HepG2 (cell line): ENCODE data around the gene MXD3. TPM values are rescaled to one million over a fixed set of nuclear protein-coding genes. Genes with fewer than 3 reads are reported as not detected.

Source experiments
- ASH2L ChIP-seq: fragments of 300-600, 200-600 bp; sonication (generic); IDR thresholded peaks from 2 replicates; pipeline ENCODE4 v1.7.0; 2017; ENCODE audit warnings: low read depth, mild to moderate bottlenecking, moderate library complexity, mixed read lengths, low read length; ENCODE audit not compliant: insufficient read length
- CHD2 ChIP-seq: IDR thresholded peaks from 2 replicates; pipeline ENCODE4 v1.6.1; 2011; ENCODE audit warnings: low read depth, low read length, improper control_type of control experiment
- EZH2 ChIP-seq: conservative IDR thresholded peaks from 2 replicates; pipeline ENCODE4 v1.6.1; 2012; ENCODE audit warnings: mild to moderate bottlenecking, low read depth, low read length, moderate library complexity
- FOXK1 ChIP-seq: sonication (generic); formaldehyde crosslinking; IDR thresholded peaks from 2 replicates; pipeline ENCODE4 v1.4.0; 2020; ENCODE audit warnings: low read depth, missing genetic modification reagents, borderline replicate concordance
- MAFK ChIP-seq, 2 experiments: IDR thresholded peaks in 1 of 2; conservative IDR thresholded peaks in 1 of 2; 2 replicates each; pipeline ENCODE4 v1.6.1; 2011; ENCODE audit warnings: improper control_type of control experiment in 2 of 2, low read length in 2 of 2
- PHF21A ChIP-seq: sonication (generic); formaldehyde crosslinking; IDR thresholded peaks from 2 replicates; pipeline ENCODE4 v1.5.0; 2020; ENCODE audit warnings: mild to moderate bottlenecking, missing genetic modification reagents
- SIX4 ChIP-seq: sonication (generic); formaldehyde crosslinking; IDR thresholded peaks from 2 replicates; pipeline ENCODE4 v1.4.0; 2020; ENCODE audit warnings: missing genetic modification reagents
- SP1 ChIP-seq, 2 experiments: fragments of 450-650 bp in 1 of 2; sonication (generic) in 1 of 2; formaldehyde crosslinking in 1 of 2; IDR thresholded peaks; 2 replicates each; pipeline versions ENCODE4 v1.4.0 to v1.6.1; 2016 to 2020; ENCODE audit warnings: missing genetic modification reagents in 1 of 2
- SP4 ChIP-seq: sonication (generic); formaldehyde crosslinking; IDR thresholded peaks from 2 replicates; pipeline ENCODE4 v1.8.1; 2023; ENCODE audit warnings: mild to moderate bottlenecking, missing genetic modification reagents
- THAP7 ChIP-seq: sonication (generic); formaldehyde crosslinking; IDR thresholded peaks from 2 replicates; pipeline ENCODE4 v1.8.1; 2023; ENCODE audit warnings: mild to moderate bottlenecking, missing genetic modification reagents
- TOPORS ChIP-seq: sonication (generic); formaldehyde crosslinking; IDR thresholded peaks from 2 replicates; pipeline ENCODE4 v1.8.0; 2023; ENCODE audit warnings: mild to moderate bottlenecking, missing genetic modification reagents
- ZNF749 ChIP-seq: sonication (generic); formaldehyde crosslinking; IDR thresholded peaks from 2 replicates; pipeline ENCODE4 v1.8.0; 2022; ENCODE audit warnings: mild to moderate bottlenecking, missing genetic modification reagents, moderate library complexity, borderline replicate concordance
- ZSCAN31 ChIP-seq: sonication (generic); formaldehyde crosslinking; IDR thresholded peaks from 2 replicates; pipeline ENCODE4 v1.5.0; 2020; ENCODE audit warnings: low read depth, mild to moderate bottlenecking, missing genetic modification reagents
- polyA plus RNA-seq, 8 experiments: library from polyadenylated mRNA; depleted of rRNA in 3 of 8; stranded (reverse) in 7 of 8; unstranded in 1 of 8; fragments of >200 nt; fragmentation: Illumina TruSeq in 4 of 8; extraction: Trizol in 4 of 8; gene quantifications; 2 replicates each; pipeline versions ENCODE4 v1.2.1 to v1.2.3, GENCODE V29; 2011 to 2016; ENCODE audit warnings: low read depth in 4 of 8, missing spikeins in 1 of 8, mixed read lengths in 1 of 8; ENCODE audit not compliant: insufficient read depth in 1 of 8
- total RNA-seq, 5 experiments: library from RNA; depleted of rRNA; stranded (reverse); fragments of >200 nt; fragmentation: Illumina TruSeq; extraction: Trizol; gene quantifications; 2 replicates each; pipeline ENCODE4 v1.2.3, GENCODE V29; 2016; ENCODE audit warnings: low read depth in 1 of 5
- TF ChIP-seq, protein P1 (sequence below): sonication (generic); formaldehyde crosslinking; IDR thresholded peaks from 2 replicates; pipeline ENCODE4 v1.4.0; 2020; ENCODE audit warnings: missing genetic modification reagents, mild to moderate bottlenecking, borderline replicate concordance
- TF ChIP-seq, protein P2 (sequence below): sonication (generic); formaldehyde crosslinking; IDR thresholded peaks from 2 replicates; pipeline ENCODE4 v1.4.0; 2020; ENCODE audit warnings: mild to moderate bottlenecking, missing genetic modification reagents
- TF ChIP-seq, protein P3 (sequence below): sonication (generic); formaldehyde crosslinking; IDR thresholded peaks from 2 replicates; pipeline ENCODE4 v1.4.0; 2020; ENCODE audit warnings: mild to moderate bottlenecking, missing genetic modification reagents

The MXD3 gene
- total and polyA plus RNA-seq, 2 of the 13 experiments (the other 11 are each of a cell fraction or from before 2014, with no cell fraction given): 10.5 to 12.8 TPM

DNA sequence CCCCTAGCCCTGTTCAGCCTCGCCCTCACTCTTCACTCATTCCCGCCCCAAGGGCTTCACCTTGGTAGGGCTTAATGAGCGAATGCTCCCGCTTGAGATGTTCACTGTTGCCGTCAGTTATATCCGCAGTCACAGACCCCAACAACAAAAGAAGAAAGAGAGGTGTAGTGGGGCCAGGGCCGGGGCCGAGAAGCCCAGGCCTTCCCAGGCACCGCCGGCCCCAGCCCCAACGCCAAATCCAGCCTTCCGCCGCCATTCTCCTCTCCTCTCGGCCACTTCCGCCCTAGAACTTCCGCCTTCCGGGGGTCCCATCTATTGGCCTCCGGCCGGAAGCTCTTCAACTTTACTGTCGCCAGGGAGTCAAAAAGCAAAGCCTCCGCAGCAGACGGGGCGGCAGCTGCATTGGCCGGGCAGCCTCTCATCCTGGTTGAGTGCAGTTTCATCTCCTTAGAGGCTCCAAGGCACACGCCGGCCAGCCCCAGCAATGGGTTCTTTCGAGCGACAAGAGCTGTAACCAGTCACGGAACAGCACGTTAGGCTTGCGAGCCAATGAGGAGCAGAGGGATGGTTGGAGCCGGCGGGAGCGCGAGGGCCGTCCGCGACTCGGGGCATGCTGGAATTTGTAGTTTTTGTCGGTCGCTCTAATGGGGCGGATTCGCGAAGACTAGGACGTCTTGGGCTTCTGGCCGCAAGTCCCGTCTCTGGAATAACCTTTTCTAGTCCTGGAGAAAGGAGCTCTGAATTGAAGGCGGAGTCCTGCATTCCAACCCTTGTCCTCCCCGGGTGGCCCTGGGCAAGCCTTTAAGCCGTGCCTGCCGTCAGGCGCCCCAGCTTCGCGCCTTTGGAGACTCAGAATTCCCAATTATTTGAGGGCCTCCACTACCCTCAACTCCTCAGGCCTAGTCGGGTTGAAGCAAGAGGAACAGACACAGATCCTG is 40.0 kb upstream of the MXD3 start, which contains the start of gene LMAN2 (continued):
- TF ChIP-seq SP1 (IDR thresholded peaks at IDR 0.05) (no peak), SP1 (CRISPR knock-in tag; IDR thresholded peaks at IDR 0.05) (peak; percentile 59), ASH2L (peak; percentile 97), CHD2 (peak; percentile 75; the same call in 1 of the 2 replicates), MAFK (conservative IDR thresholded peaks at IDR 0.05 in 1 of 2, IDR thresholded peaks at IDR 0.05 in 1 of 2; ENCODE audit: low read length in 2 of 2) (no peak), ZSCAN31 (CRISPR knock-in tag) (peak; percentile 57; the same call in 1 of the 2 replicates), SIX4 (CRISPR knock-in tag) (0 out of 2 replicates have a peak, but pooled peaks have one; percentile 7), PHF21A (CRISPR knock-in tag) (no peak; the same call in 1 of the 2 replicates), SP4 (CRISPR knock-in tag) (no peak), EZH2 (no peak), THAP7 (CRISPR knock-in tag) (no peak), ZNF749 (no peak), FOXK1 (CRISPR knock-in tag) (peak; percentile 86; the same call in 1 of the 2 replicates), TOPORS (CRISPR knock-in tag) (no peak)
- TF ChIP-seq, protein P1, sequence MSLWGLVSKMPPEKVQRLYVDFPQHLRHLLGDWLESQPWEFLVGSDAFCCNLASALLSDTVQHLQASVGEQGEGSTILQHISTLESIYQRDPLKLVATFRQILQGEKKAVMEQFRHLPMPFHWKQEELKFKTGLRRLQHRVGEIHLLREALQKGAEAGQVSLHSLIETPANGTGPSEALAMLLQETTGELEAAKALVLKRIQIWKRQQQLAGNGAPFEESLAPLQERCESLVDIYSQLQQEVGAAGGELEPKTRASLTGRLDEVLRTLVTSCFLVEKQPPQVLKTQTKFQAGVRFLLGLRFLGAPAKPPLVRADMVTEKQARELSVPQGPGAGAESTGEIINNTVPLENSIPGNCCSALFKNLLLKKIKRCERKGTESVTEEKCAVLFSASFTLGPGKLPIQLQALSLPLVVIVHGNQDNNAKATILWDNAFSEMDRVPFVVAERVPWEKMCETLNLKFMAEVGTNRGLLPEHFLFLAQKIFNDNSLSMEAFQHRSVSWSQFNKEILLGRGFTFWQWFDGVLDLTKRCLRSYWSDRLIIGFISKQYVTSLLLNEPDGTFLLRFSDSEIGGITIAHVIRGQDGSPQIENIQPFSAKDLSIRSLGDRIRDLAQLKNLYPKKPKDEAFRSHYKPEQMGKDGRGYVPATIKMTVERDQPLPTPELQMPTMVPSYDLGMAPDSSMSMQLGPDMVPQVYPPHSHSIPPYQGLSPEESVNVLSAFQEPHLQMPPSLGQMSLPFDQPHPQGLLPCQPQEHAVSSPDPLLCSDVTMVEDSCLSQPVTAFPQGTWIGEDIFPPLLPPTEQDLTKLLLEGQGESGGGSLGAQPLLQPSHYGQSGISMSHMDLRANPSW: no peak
- TF ChIP-seq, protein P2, sequence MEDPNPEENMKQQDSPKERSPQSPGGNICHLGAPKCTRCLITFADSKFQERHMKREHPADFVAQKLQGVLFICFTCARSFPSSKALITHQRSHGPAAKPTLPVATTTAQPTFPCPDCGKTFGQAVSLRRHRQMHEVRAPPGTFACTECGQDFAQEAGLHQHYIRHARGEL (CRISPR knock-in tag): no peak
- TF ChIP-seq, protein P3, sequence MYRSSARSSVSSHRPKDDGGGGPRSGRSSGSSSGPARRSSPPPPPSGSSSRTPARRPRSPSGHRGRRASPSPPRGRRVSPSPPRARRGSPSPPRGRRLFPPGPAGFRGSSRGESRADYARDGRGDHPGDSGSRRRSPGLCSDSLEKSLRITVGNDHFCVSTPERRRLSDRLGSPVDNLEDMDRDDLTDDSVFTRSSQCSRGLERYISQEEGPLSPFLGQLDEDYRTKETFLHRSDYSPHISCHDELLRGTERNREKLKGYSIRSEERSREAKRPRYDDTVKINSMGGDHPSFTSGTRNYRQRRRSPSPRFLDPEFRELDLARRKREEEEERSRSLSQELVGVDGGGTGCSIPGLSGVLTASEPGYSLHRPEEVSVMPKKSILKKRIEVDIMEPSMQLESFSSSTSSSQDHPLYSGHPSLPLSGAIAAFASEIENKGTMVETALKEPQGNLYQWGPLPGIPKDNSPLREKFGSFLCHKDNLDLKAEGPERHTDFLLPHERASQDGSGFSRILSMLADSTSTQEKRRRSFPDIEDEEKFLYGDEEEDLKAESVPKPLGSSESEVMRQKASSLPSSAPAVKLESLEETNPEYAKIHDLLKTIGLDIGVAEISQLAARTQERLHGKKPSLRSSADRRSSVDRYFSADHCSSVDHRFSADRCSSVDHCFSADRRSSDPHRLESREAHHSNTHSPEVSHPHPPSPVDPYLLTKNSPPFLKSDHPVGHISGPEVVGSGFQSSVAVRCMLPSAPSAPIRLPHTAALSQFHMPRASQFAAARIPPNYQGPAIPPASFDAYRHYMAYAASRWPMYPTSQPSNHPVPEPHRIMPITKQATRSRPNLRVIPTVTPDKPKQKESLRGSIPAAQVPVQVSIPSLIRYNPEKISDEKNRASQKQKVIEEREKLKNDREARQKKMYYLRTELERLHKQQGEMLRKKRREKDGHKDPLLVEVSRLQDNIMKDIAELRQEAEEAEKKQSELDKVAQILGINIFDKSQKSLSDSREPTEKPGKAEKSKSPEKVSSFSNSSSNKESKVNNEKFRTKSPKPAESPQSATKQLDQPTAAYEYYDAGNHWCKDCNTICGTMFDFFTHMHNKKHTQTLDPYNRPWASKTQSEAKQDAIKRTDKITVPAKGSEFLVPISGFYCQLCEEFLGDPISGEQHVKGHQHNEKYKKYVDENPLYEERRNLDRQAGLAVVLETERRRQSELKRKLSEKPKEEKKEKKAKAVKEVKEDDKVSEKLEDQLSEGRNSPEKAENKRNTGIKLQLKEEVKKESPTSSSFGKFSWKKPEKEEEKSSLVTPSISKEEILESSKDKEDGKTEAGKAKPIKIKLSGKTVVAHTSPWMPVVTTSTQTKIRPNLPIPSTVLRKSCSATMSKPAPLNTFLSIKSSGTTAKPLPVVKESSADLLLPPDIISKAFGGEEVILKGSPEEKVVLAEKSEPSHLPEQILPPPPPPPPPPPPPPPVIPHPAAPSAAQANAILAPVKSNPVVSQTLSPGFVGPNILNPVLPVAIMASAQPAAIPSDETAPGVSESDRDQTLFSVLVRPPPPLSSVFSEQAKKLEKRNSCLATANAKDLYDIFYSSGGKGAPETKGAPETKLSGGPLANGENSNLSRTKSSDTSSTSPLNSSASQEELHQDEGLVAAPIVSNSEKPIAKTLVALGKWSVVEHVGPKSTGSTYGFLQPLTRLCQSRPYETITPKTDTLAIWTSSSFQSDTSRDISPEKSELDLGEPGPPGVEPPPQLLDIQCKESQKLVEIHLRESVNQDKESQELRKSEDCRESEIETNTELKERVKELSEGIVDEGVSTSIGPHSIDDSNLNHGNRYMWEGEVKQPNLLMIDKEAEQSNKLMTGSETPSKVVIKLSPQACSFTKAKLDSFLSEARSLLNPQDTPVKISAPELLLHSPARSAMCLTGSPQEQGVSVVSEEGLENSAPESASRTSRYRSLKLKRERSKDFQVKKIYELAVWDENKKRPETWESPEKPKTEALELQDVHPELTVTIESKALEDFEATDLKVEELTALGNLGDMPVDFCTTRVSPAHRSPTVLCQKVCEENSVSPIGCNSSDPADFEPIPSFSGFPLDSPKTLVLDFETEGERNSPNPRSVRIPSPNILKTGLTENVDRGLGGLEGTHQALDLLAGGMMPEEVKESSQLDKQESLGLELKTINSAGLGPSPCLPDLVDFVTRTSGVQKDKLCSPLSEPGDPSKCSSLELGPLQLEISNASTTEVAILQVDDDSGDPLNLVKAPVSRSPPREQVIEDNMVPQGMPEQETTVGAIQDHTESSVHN (CRISPR knock-in tag): no peak
